CD4-positive, alpha-beta T cell treated with Interferon gamma for 1 hour (primary cell): ENCODE measurements around the gene P3H2.

ENCODE experiments used
- DNase-seq: peaks from one replicate; pipeline ENCODE4 v3.0.0-alpha.2; 2020

Gene P3H2

GRCh38 chr3:190012784-190013183, 107.9 kb downstream of the P3H2 start:
- no peak for DNase-seq

GRCh38 chr3:190012314-190012782, 108.3 kb downstream of the P3H2 start:
- no peak for DNase-seq

- DNase-seq: no peak
Observed at GRCh38 chr3:190010486-190010885, 110.2 kb downstream of the P3H2 start.

- no peak for DNase-seq
Observed at GRCh38 chr3:190009614-190010013, 111.1 kb downstream of the P3H2 start.

- no peak for DNase-seq
Observed at GRCh38 chr3:190008432-190008831, 112.3 kb downstream of the P3H2 start.

GRCh38 chr3:190005343-190006113, 115.2 kb downstream of the P3H2 start:
- no peak for DNase-seq

- no peak for DNase-seq
Observed at GRCh38 chr3:190004656-190005055, 116.0 kb downstream of the P3H2 start.

- no peak for DNase-seq
Observed at GRCh38 chr3:190003681-190004123, 117.0 kb downstream of the P3H2 start.

- DNase-seq: no peak
Observed at GRCh38 chr3:190003068-190003467, 117.6 kb downstream of the P3H2 start.

- DNase-seq: no peak
Observed at GRCh38 chr3:190001426-190001825, 119.3 kb downstream of the P3H2 start.

GRCh38 chr3:190000861-190001196, 119.9 kb downstream of the P3H2 start:
- no peak for DNase-seq

- no peak for DNase-seq
Observed at GRCh38 chr3:190000187-190000860, 120.4 kb downstream of the P3H2 start.

- no peak for DNase-seq
Observed at GRCh38 chr3:189999718-190000117, 121.0 kb downstream of the P3H2 start.

GRCh38 chr3:189995129-189995528, 125.6 kb downstream of the P3H2 start:
- no peak for DNase-seq

GRCh38 chr3:189990826-189991225, 129.9 kb downstream of the P3H2 start:
- no peak for DNase-seq

GRCh38 chr3:189988854-189989253, 131.8 kb downstream of the P3H2 start:
- DNase-seq: no peak

GRCh38 chr3:189988322-189988721, 132.4 kb downstream of the P3H2 start:
- DNase-seq: no peak

- no peak for DNase-seq
Observed at GRCh38 chr3:189985948-189986347, 134.7 kb downstream of the P3H2 start.

GRCh38 chr3:189983612-189984011, 137.1 kb downstream of the P3H2 start:
- no peak for DNase-seq

- DNase-seq: no peak
Observed at GRCh38 chr3:189982321-189982945, 138.3 kb downstream of the P3H2 start.

- no peak for DNase-seq
Observed at GRCh38 chr3:189981668-189982067, 139.0 kb downstream of the P3H2 start.

- no peak for DNase-seq
Observed at GRCh38 chr3:189978753-189979152, 141.9 kb downstream of the P3H2 start.

- no peak for DNase-seq
Observed at GRCh38 chr3:189977174-189977573, 143.5 kb downstream of the P3H2 start.

- DNase-seq: no peak
Observed at GRCh38 chr3:189975391-189975990, 145.2 kb downstream of the P3H2 start.
